GM21825 (cell line): ENCODE measurements around the gene CYP2C8.
"Not testable (repeated sequence)": the region's sequence is repeated elsewhere in the genome, so short reads cannot be mapped to it uniquely, and the experiment has no call there.

ENCODE experiments used
- ATAC-seq: cut with Tn5 transposase; IDR thresholded peaks from one replicate; pipeline ENCODE4 v1.9.1; 2021; ENCODE audit warnings: mild to moderate bottlenecking, moderate library complexity; ENCODE audit not compliant: unreplicated experiment

CYP2C8 gene

GRCh38 chr10:95069286-95069685 lies at the start of gene CYP2C8:
Gene CYP2C8, minus strand, starts transcription at chr10:95069497. Its CDS starts 95 bp downstream, at chr10:95069402.
- no peak for ATAC-seq

GRCh38 chr10:95116869-95117269 lies 47.6 kb upstream of the CYP2C8 start:
- ATAC-seq, result no peak

- not testable (repeated sequence) for ATAC-seq
Observed at GRCh38 chr10:95110823-95111222, 41.5 kb upstream of the CYP2C8 start.

GRCh38 chr10:95097805-95098204 lies 28.5 kb upstream of the CYP2C8 start:
- no peak for ATAC-seq

- no peak for ATAC-seq
Observed at GRCh38 chr10:95096143-95096542, 26.8 kb upstream of the CYP2C8 start.

- not testable (repeated sequence) for ATAC-seq
Observed at GRCh38 chr10:95079626-95080025, 10.3 kb upstream of the CYP2C8 start.

GRCh38 chr10:95077556-95077955 lies 8.3 kb upstream of the CYP2C8 start:
- ATAC-seq, result no peak

- no peak for ATAC-seq
Observed at GRCh38 chr10:95071107-95071660, 1.9 kb upstream of the CYP2C8 start.

- not testable (repeated sequence) for ATAC-seq
Observed at GRCh38 chr10:95064125-95064524, 5.2 kb downstream of the CYP2C8 start.

- no peak for ATAC-seq
Observed at GRCh38 chr10:95056744-95057363, 12.4 kb downstream of the CYP2C8 start.

GRCh38 chr10:95049919-95050318 lies 19.4 kb downstream of the CYP2C8 start:
- no peak for ATAC-seq

- ATAC-seq, result no peak
Observed at GRCh38 chr10:95048206-95048605, 21.1 kb downstream of the CYP2C8 start.

- no peak for ATAC-seq
Observed at GRCh38 chr10:95039281-95039680, 30.0 kb downstream of the CYP2C8 start.

- no peak for ATAC-seq
Observed at GRCh38 chr10:95035332-95036295, 33.7 kb downstream of the CYP2C8 start.

- no peak for ATAC-seq
Observed at GRCh38 chr10:95034401-95034800, 34.9 kb downstream of the CYP2C8 start.

- no peak for ATAC-seq
Observed at GRCh38 chr10:95031656-95032055, 37.6 kb downstream of the CYP2C8 start.

- no peak for ATAC-seq
Observed at GRCh38 chr10:95026461-95026860, 42.8 kb downstream of the CYP2C8 start.

GRCh38 chr10:94997741-94998174 lies 71.5 kb downstream of the CYP2C8 start:
- no peak for ATAC-seq

- no peak for ATAC-seq
Observed at GRCh38 chr10:94992811-94993210, 76.5 kb downstream of the CYP2C8 start.

- no peak for ATAC-seq
Observed at GRCh38 chr10:94991243-94991888, 77.9 kb downstream of the CYP2C8 start.

- no peak for ATAC-seq
Observed at GRCh38 chr10:94989192-94989591, 80.1 kb downstream of the CYP2C8 start.
